Activated CD8-positive, alpha-beta memory T cell treated with anti-CD3 and anti-CD28 coated beads, Interleukin-2, amount 50 U/mL, for 48 hours (primary cell): Measurements from ENCODE around the gene HECW1.
"Not testable (repeated sequence)": the region's sequence is repeated elsewhere in the genome, so short reads cannot be mapped to it uniquely, and the experiment has no call there.

Experiments used
- DNase-seq: peaks from one replicate; pipeline ENCODE4 v3.0.0-alpha.2; 2020

Gene HECW1

GRCh38 chr7:43311694-43312093 lies 199.2 kb downstream of the HECW1 start:
- DNase-seq = no peak

GRCh38 chr7:43313628-43314378 lies 201.4 kb downstream of the HECW1 start:
- no peak for DNase-seq

GRCh38 chr7:43314379-43315158 lies 202.1 kb downstream of the HECW1 start:
- DNase-seq = peak; percentile 59

- no peak for DNase-seq
Observed at GRCh38 chr7:43317075-43317474, 204.6 kb downstream of the HECW1 start.

- DNase-seq = no peak
Observed at GRCh38 chr7:43318188-43318770, 205.8 kb downstream of the HECW1 start.

- no peak for DNase-seq
Observed at GRCh38 chr7:43325595-43325994, 213.1 kb downstream of the HECW1 start.

- no peak for DNase-seq
Observed at GRCh38 chr7:43328336-43328735, 215.9 kb downstream of the HECW1 start.

GRCh38 chr7:43328785-43329380 lies 216.4 kb downstream of the HECW1 start:
- DNase-seq = no peak

- no peak for DNase-seq
Observed at GRCh38 chr7:43332193-43332796, 219.8 kb downstream of the HECW1 start.

- no peak for DNase-seq
Observed at GRCh38 chr7:43337191-43337590, 224.7 kb downstream of the HECW1 start.

- no peak for DNase-seq
Observed at GRCh38 chr7:43337811-43338210, 225.4 kb downstream of the HECW1 start.

- DNase-seq = no peak
Observed at GRCh38 chr7:43341132-43341531, 228.7 kb downstream of the HECW1 start.

GRCh38 chr7:43343417-43343816 lies 231.0 kb downstream of the HECW1 start:
- DNase-seq = not testable (repeated sequence)

GRCh38 chr7:43345696-43346095 lies 233.2 kb downstream of the HECW1 start:
- not testable (repeated sequence) for DNase-seq

- DNase-seq = no peak
Observed at GRCh38 chr7:43351683-43352082, 239.2 kb downstream of the HECW1 start.

- no peak for DNase-seq
Observed at GRCh38 chr7:43353902-43354301, 241.5 kb downstream of the HECW1 start.

GRCh38 chr7:43362652-43363034 lies 250.2 kb downstream of the HECW1 start:
- DNase-seq = no peak

- DNase-seq = no peak
Observed at GRCh38 chr7:43363035-43363791, 250.8 kb downstream of the HECW1 start.

- no peak for DNase-seq
Observed at GRCh38 chr7:43364391-43364790, 251.9 kb downstream of the HECW1 start.

GRCh38 chr7:43372676-43373355 lies 260.4 kb downstream of the HECW1 start:
- no peak for DNase-seq

GRCh38 chr7:43377196-43377960 lies 264.9 kb downstream of the HECW1 start:
- DNase-seq = no peak
